ENCODE results near the gene ALOX5AP. TPM values are rescaled to one million over a fixed set of nuclear protein-coding genes. Genes with fewer than 3 reads are reported as not detected.

The ALOX5AP gene
- total RNA-seq, 2 experiments from 2014 or later: 40.5 to 42.2 TPM

GRCh38 chr13:30797847-30798535 lies 62.6 kb downstream of the ALOX5AP start:
- Mint-ChIP-seq H3K27ac (peak overlapping the region; percentile 46), H3K27me3 (no peaks in the 10 kb centered on the region), H3K9me3 (no peaks in the 10 kb centered on the region), H3K36me3 (ENCODE audit: low read depth) (no peaks in the 10 kb centered on the region), H3K4me3 (no peak overlapping the region), H3K4me1 (ENCODE audit: low read depth) (peaks cover 32% of the 10 kb centered on the region)
- POLR2A ChIA-PET: interaction anchor here (0.9 kb wide), 1 partner anchor 180 kb away, joined by 3 read pairs; the partner anchor contains the start of gene USPL1
- no peak for TF ChIP-seq CTCF (IDR thresholded peaks at IDR 0.05)
- ATAC-seq (no peak), DNase-seq (no peak)
- intact Hi-C loops (cut with micrococcal nuclease): loop anchor here (10.0 kb wide), 1 partner anchor 653 kb away; no protein-coding TSS in a partner anchor
- CTCF ChIA-PET: interaction anchor here (1.0 to 1.5 kb wide), 4 partner anchors 10 to 247 kb away, joined by 3 to 6 read pairs (median 4); no protein-coding TSS in a partner anchor

GRCh38 chr13:30798776-30799355 lies 63.5 kb downstream of the ALOX5AP start:
- Mint-ChIP-seq H3K4me3 (no peak overlapping the region), H3K27me3 (no peaks in the 10 kb centered on the region), H3K27ac (no peak overlapping the region), H3K9me3 (no peaks in the 10 kb centered on the region), H3K36me3 (ENCODE audit: low read depth) (no peaks in the 10 kb centered on the region), H3K4me1 (ENCODE audit: low read depth) (peaks cover 33% of the 10 kb centered on the region)
- ATAC-seq (no peak), DNase-seq (no peak)
- no peak for TF ChIP-seq CTCF (IDR thresholded peaks at IDR 0.05)
- CTCF ChIA-PET: interaction anchor here (1.0 to 1.5 kb wide), 3 partner anchors 10 to 246 kb away, joined by 3 to 4 read pairs (median 3); no protein-coding TSS in a partner anchor
- intact Hi-C loops (cut with micrococcal nuclease): loop anchor here (10.0 kb wide), 1 partner anchor 654 kb away; no protein-coding TSS in a partner anchor
- POLR2A ChIA-PET: interaction anchor here (0.8 kb wide), 1 partner anchor 62 kb away, joined by 3 read pairs; no protein-coding TSS in a partner anchor

- POLR2A ChIA-PET: interaction anchor here (0.8 kb wide), 1 partner anchor 63 kb away, joined by 3 read pairs; no protein-coding TSS in a partner anchor
These were observed 64.0 kb downstream of the ALOX5AP start for GRCh38 chr13:30799356-30799824.

GRCh38 chr13:30800107-30800506 lies 64.8 kb downstream of the ALOX5AP start:
- H3K4me1 Mint-ChIP-seq (ENCODE audit: low read depth): peaks cover 29% of the 10 kb centered on the region
- ATAC-seq (no peak), DNase-seq (no peak)
- no peaks in the 10 kb centered on the region for H3K27me3 Mint-ChIP-seq
- no peak for TF ChIP-seq CTCF (IDR thresholded peaks at IDR 0.05)
- H3K27ac Mint-ChIP-seq: no peak overlapping the region
- no peak overlapping the region for H3K4me3 Mint-ChIP-seq
- ChIA-PET POLR2A (no interaction called here), CTCF (interaction anchor here (1.5 kb wide), 1 partner anchor 9 kb away, joined by 3 read pairs; no protein-coding TSS in a partner anchor)
- H3K36me3 Mint-ChIP-seq (ENCODE audit: low read depth): no peaks in the 10 kb centered on the region
- intact Hi-C loops (cut with micrococcal nuclease): loop anchor here (5.0 kb wide), 1 partner anchor 63 kb away; the partner anchor contains the start of gene ALOX5AP
- H3K9me3 Mint-ChIP-seq: no peaks in the 10 kb centered on the region

More at GRCh38 chr13:30799356-30799824, 64.0 kb downstream of the ALOX5AP start:
- DNase-seq (no peak), ATAC-seq (no peak)
- CTCF ChIA-PET: interaction anchor here (1.4 to 1.5 kb wide), 2 partner anchors 10 to 11 kb away, joined by 3 to 4 read pairs; no protein-coding TSS in a partner anchor
- no peaks in the 10 kb centered on the region for H3K9me3 Mint-ChIP-seq
- no peaks in the 10 kb centered on the region for H3K27me3 Mint-ChIP-seq
- no peaks in the 10 kb centered on the region for H3K36me3 Mint-ChIP-seq (ENCODE audit: low read depth)
- peaks cover 33% of the 10 kb centered on the region for H3K4me1 Mint-ChIP-seq (ENCODE audit: low read depth)
- no peak overlapping the region for H3K4me3 Mint-ChIP-seq
- intact Hi-C loops (cut with micrococcal nuclease): loop anchor here (10.0 kb wide), 1 partner anchor 655 kb away; no protein-coding TSS in a partner anchor
- H3K27ac Mint-ChIP-seq: no peak overlapping the region
- no peak for TF ChIP-seq CTCF (IDR thresholded peaks at IDR 0.05)

Measured in activated CD8-positive, alpha-beta T cell treated with anti-CD3 and anti-CD28 coated beads for 36 hours (primary cell).